ENCODE results near the gene KCTD4. TPM values are rescaled to one million over a fixed set of nuclear protein-coding genes. Genes with fewer than 3 reads are reported as not detected.

Gene KCTD4
- total and polyA plus RNA-seq, 4 donors, result not detected

GRCh38 chr13:45225370-45225769 is 24.5 kb upstream of the KCTD4 start:
- WGBS, 2 donors, result 90 to 94% methylated on average over 4 of the region's 4 CpGs
- Histone ChIP-seq H3K36me3 (ENCODE audit: control insufficient read depth in 4 of 4, insufficient read depth in 4 of 4, low read length in 4 of 4) (peaks cover 0 to 3% (median 0%) of the 10 kb centered on the region in 4 donors), H3K9ac (ENCODE audit: insufficient read depth in 1 of 2, low read length in 2 of 2) (no peak overlapping the region), H3K4me1 (ENCODE audit: control insufficient read depth in 5 of 5, insufficient read depth in 5 of 5, low read length in 5 of 5) (no peaks in the 10 kb centered on the region), H3K27me3 (ENCODE audit: control insufficient read depth in 3 of 3, insufficient read depth in 3 of 3, low read length in 2 of 3) (no peaks in the 10 kb centered on the region), H3K27ac (ENCODE audit: low read depth in 1 of 2, low read length in 1 of 2) (no peak overlapping the region), H3K9me3 (ENCODE audit: control insufficient read depth in 4 of 4, insufficient read depth in 3 of 4, low read length in 3 of 4) (no peaks in the 10 kb centered on the region), H3K4me3 (no peak overlapping the region)
- TF ChIP-seq CTCF (IDR thresholded peaks at IDR 0.05; ENCODE audit: control extremely low read depth, extremely low read depth), result no peak
- ATAC-seq (ENCODE audit: insufficient read depth, low FRiP score) (no peak), DNase-seq (no peak)

- peaks cover 0 to 2% (median 0%) of the 10 kb centered on the region in 4 donors for H3K36me3 ChIP-seq (ENCODE audit: control insufficient read depth in 4 of 4, insufficient read depth in 4 of 4, low read length in 4 of 4)
- H3K27ac ChIP-seq (ENCODE audit: low read depth in 1 of 2, low read length in 1 of 2), result no peak overlapping the region
- no peaks in the 10 kb centered on the region for H3K4me1 ChIP-seq (ENCODE audit: control insufficient read depth in 5 of 5, insufficient read depth in 5 of 5, low read length in 5 of 5)
- TF ChIP-seq CTCF (IDR thresholded peaks at IDR 0.05; ENCODE audit: control extremely low read depth, extremely low read depth), result no peak
- no peaks in the 10 kb centered on the region for H3K27me3 ChIP-seq (ENCODE audit: control insufficient read depth in 3 of 3, insufficient read depth in 3 of 3, low read length in 2 of 3)
- H3K9ac ChIP-seq (ENCODE audit: insufficient read depth in 1 of 2, low read length in 2 of 2), result no peak overlapping the region
- no peaks in the 10 kb centered on the region for H3K9me3 ChIP-seq (ENCODE audit: control insufficient read depth in 4 of 4, insufficient read depth in 3 of 4, low read length in 3 of 4)
- H3K4me3 ChIP-seq, result no peak overlapping the region
- DNase-seq (no peak), ATAC-seq (ENCODE audit: insufficient read depth, low FRiP score) (no peak)
Measured at GRCh38 chr13:45224176-45224575, 23.3 kb upstream of the KCTD4 start.

GRCh38 chr13:45222919-45223318 is 22.1 kb upstream of the KCTD4 start:
- 96 to 100% methylated on average over 1 of the region's 1 CpG for WGBS, 2 donors
- no peaks in the 10 kb centered on the region for H3K4me1 ChIP-seq (ENCODE audit: control insufficient read depth in 5 of 5, insufficient read depth in 5 of 5, low read length in 5 of 5)
- H3K27ac ChIP-seq (ENCODE audit: low read depth in 1 of 2, low read length in 1 of 2), result no peak overlapping the region
- H3K9ac ChIP-seq (ENCODE audit: insufficient read depth in 1 of 2, low read length in 2 of 2), result no peak overlapping the region
- no peaks in the 10 kb centered on the region for H3K27me3 ChIP-seq (ENCODE audit: control insufficient read depth in 3 of 3, insufficient read depth in 3 of 3, low read length in 2 of 3)
- no peak for TF ChIP-seq CTCF (IDR thresholded peaks at IDR 0.05; ENCODE audit: control extremely low read depth, extremely low read depth)
- no peaks in the 10 kb centered on the region for H3K9me3 ChIP-seq (ENCODE audit: control insufficient read depth in 4 of 4, insufficient read depth in 3 of 4, low read length in 3 of 4)
- no peak for DNase-seq
- no peak for ATAC-seq (ENCODE audit: insufficient read depth, low FRiP score)
- no peaks in the 10 kb centered on the region for H3K36me3 ChIP-seq (ENCODE audit: control insufficient read depth in 4 of 4, insufficient read depth in 4 of 4, low read length in 4 of 4)
- no peak overlapping the region for H3K4me3 ChIP-seq

- Histone ChIP-seq H3K9ac (ENCODE audit: insufficient read depth in 1 of 2, low read length in 2 of 2) (no peak overlapping the region), H3K4me1 (ENCODE audit: control insufficient read depth in 5 of 5, insufficient read depth in 5 of 5, low read length in 5 of 5) (no peaks in the 10 kb centered on the region), H3K9me3 (ENCODE audit: control insufficient read depth in 4 of 4, insufficient read depth in 3 of 4, low read length in 3 of 4) (no peaks in the 10 kb centered on the region), H3K4me3 (no peak overlapping the region), H3K36me3 (ENCODE audit: control insufficient read depth in 4 of 4, insufficient read depth in 4 of 4, low read length in 4 of 4) (no peaks in the 10 kb centered on the region), H3K27me3 (ENCODE audit: control insufficient read depth in 3 of 3, insufficient read depth in 3 of 3, low read length in 2 of 3) (no peaks in the 10 kb centered on the region), H3K27ac (ENCODE audit: low read depth in 1 of 2, low read length in 1 of 2) (no peak overlapping the region)
- DNase-seq (no peak), ATAC-seq (ENCODE audit: insufficient read depth, low FRiP score) (no peak)
- TF ChIP-seq CTCF (IDR thresholded peaks at IDR 0.05; ENCODE audit: control extremely low read depth, extremely low read depth), result no peak
- 87 to 93% methylated on average over 3 of the region's 3 CpGs for WGBS, 2 donors
Measured at GRCh38 chr13:45222516-45222915, 21.7 kb upstream of the KCTD4 start.
